A172 (cell line): ENCODE results near the gene NOTCH4. TPM values are rescaled to one million over a fixed set of nuclear protein-coding genes. Genes with fewer than 3 reads are reported as not detected.
A peak's percentile ranks its signal among the peaks of the same experiment; 100 is the strongest.

ENCODE experiments used
- DNase-seq: peaks from one replicate; pipeline ENCODE4 v3.0.0-alpha.2; 2015; ENCODE audit warnings: low spot score
- total RNA-seq: library from RNA; depleted of rRNA; stranded (reverse); fragments of >200 nt; shearing (Covaris generic); gene quantifications from 2 replicates; pipeline ENCODE4 v1.2.3, GENCODE V29; 2014

NOTCH4 gene
- total RNA-seq, 1 experiment from 2014 or later, result 0.81 TPM

GRCh38 chr6:32166411-32167061, 57.3 kb downstream of the NOTCH4 start:
- DNase-seq, result no peak

DNA sequence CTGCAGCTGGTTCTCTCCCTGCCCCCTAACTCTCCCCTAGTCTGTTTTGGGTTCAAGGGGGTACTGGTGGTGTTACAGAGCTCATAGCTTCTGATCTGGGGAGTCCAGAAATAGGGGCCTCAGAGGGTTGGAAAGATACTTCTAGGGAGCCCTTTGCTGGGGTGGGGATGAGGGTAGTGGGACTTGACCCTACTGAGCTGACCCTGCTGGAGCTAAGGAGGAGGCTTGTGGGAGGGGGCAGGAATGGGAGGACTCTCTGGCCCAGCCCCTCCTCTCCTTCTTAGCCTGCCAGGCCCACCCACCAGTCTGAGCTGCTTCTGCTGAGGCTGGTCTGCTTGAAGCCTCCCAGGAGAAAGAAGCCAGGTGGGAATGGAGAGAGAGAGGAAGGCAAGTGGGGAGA, 59.6 kb downstream of the NOTCH4 start, which contains the start of gene EGFL8:
Gene EGFL8, plus strand, starts transcription at position 301 of the 400 bp plus-strand sequence. CDS start 1,571 bp downstream, outside the sequence.
- DNase-seq, result no peak

DNA sequence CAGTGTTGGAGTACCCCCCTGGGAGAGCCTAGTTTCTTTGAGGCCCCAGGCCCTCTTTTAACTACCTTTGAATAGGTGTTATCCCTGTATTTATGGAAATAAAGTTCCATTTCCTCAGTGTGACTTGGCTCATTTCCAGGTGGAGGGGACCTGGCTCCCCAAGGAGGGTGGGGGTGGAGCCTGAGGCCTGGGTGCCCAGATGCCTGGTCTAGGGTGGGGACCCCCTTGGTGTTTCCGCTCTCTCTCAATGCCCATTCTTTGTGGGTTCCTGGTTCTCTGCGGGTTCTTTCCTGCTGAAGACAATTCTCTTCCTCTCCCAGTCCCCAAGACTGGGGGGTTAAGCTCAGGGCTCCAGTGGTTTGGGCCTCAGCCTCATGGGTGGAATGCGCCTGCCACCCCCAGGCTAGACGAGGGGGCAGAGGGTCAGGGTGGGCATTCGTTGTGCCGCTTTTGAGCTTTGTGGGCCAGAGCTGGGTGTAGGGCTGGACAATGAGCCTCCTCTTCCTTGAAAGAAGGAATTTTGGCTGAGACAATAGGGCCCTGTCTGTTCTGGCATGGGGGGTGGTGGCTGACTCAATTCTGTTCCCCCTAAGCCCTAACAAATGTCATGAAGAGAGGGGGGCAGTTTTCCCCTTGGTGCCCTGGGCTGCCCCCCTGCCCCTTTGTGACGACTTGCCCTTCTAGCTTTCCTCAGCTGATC, 60.2 kb downstream of the NOTCH4 start:
- no peak for DNase-seq

- no peak for DNase-seq
These were observed 65.8 kb downstream of the NOTCH4 start for GRCh38 chr6:32158052-32158451.

- DNase-seq, result no peak
These were observed 67.0 kb downstream of the NOTCH4 start for GRCh38 chr6:32156891-32157290.

GRCh38 chr6:32154514-32155161, 69.2 kb downstream of the NOTCH4 start:
- peak; percentile 58 for DNase-seq

DNA sequence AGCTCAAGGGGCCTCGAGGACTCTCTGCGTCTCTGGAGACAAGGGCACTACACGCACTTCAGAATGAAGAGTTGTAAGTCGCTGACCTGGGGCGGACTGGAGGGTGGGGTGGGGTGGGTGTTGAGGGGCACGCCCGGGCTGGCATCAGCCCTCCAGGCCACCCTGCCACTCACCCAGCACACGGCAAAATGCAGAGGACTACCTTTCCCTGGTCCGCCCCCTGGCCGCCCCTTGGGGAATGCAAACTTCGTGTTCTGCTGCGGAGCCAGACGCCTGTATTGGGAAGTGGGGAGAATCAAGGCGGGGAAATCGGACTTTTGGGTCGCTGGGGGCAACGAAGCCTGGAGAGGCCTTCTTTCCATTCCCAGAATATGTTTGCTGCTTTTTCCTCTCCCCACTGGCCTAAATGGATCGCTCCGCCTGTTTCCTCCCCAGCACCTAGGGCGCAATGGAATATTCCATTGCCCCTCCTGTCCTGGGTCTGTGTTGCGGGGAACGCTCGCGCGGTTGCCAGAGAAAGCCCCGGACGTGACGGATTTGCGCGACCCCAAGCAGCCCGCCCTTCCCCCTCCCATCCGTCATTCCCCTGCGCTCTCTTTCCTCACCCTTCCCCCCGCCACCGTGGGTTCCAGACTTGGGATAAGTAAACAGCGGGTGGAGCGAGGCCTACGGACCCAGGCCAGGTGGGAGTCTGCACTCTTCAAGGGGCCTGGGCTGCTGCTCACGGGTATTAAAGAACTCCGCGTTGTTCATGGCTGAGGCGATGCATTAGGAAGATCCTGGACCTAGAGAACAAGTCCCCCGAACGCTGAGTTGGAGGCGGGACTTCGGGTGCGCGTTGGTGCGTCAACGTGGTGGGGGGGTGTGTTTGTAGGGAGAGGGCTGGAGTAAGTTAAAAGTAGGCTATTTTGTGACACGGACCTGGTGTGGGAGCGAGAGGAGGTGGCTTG, 70.0 kb downstream of the NOTCH4 start, which contains the start of gene PPT2:
Gene PPT2, plus strand, starts transcription at position 578 of the 950 bp plus-strand sequence. CDS start 454 bp downstream, outside the sequence.
- peak; percentile 69 for DNase-seq

DNA sequence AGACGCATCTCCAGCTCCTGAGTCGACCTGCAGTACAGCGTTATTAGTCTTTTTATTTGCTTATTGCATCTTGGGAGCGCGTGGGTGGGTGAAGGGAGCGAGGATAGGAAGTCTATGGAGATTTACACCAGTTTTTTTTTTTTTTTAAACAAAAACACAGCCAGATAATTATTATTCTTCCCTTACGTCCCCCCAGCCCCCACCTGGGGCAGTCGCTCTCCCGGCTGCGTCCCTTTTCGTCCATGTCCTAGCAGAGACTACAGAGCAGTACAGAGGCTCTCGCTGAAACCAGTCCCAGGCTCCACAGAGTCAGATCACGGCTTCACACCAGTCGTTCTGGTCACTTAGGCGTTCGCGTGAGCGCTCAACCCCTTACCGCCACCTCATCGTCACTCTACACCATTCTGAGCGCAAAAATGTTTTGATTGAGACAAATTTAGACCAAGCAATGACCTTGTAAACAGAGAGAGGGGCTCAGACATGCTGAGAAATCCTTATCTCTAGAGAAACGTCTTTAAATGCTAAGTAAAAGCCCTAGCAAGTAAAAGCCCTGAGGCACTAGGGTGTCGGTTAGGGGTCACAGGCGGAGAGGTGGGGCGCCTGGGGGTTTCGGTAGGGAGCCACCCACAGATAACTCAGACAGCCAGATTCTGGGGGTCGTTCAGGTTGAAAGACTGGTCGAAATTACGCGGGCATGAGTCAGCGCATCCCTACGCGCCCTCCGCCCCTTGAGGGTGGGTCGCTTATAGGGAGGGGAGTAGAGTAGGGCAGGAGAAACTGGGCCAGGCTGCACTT, 70.9 kb downstream of the NOTCH4 start:
- DNase-seq, result no peak

DNA sequence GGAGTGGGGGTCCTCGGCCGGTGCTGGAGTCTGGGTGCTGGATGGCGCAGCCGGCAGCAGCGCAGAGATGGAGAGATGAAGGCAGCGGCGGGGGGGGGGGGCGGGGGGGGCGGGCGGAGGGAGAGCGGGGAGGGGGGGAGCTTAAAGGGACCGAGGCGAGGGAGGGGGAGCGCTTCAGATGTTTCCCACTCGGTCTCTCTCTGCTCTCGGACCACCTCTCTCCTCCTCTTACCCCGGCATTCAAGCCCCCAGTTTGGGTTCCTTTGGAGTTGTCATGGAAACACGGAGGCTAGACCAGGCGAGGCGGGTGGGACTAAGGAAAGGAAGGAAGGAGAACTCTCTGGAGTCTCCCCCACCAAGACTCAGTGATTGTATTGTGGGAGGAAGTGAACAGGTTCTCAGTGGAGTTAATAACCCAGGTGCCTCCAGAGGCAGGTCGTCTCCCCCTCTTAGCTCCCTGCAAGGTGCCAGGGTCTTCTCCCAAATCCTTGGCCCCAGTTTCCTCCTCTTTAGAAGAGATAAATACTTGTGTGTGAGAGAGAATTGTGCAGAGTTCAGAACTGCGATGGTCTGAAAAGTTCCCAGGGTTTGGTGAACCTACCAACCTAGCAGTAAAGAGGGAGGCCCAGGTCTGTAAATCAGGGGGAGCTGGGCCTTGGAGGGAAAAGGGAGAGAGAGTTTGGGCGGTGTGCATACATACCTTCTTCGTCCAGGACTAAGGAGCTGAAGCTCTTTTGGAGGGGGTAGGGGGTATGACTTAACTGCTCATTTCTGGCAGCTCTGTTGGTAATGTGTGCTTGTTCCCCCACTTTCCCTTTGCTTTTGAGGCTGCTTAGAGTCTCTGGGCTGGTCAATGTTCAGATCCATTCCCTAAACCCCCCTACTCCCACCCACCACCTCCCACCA, 71.8 kb downstream of the NOTCH4 start, which contains the start of gene PRRT1:
Gene PRRT1, minus strand, starts transcription at position 77 of the 906 bp plus-strand sequence. CDS start 112 bp downstream, outside the sequence.
- DNase-seq, result no peak

DNA sequence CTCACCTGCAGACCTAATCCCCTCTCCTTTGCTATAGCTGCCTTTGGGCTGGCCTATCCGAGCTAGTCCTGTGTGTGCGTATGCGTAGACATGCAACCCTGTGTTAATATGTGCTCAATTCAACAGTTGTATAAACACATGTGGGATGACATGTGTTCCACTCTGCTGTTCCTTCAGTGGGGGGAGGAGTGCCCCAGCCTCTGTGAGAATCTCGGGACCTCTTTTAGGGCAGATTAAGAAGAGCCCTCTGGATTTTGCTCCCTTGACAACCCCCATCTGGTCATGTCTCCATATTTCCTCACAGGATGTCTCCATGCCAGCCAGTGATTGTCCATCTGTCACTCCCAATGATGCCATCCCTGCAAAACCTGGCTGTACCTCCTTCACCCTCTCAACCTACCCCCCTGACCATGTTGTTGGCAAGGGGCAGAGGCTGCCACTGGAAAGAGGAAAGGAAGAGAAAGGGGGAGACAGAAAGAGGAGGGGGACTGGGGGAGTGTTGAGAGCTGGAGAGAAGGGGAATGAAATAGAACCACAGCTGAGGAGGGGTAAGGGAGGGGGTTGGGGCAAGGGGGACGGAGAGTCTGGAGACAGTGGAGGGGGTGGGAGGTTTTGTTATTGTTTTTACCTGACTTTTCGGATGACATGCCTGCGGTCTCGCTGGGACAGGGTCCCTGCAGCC, 72.5 kb downstream of the NOTCH4 start:
- no peak for DNase-seq

- DNase-seq, result no peak
These were observed 73.7 kb downstream of the NOTCH4 start for GRCh38 chr6:32149932-32150870.

DNA sequence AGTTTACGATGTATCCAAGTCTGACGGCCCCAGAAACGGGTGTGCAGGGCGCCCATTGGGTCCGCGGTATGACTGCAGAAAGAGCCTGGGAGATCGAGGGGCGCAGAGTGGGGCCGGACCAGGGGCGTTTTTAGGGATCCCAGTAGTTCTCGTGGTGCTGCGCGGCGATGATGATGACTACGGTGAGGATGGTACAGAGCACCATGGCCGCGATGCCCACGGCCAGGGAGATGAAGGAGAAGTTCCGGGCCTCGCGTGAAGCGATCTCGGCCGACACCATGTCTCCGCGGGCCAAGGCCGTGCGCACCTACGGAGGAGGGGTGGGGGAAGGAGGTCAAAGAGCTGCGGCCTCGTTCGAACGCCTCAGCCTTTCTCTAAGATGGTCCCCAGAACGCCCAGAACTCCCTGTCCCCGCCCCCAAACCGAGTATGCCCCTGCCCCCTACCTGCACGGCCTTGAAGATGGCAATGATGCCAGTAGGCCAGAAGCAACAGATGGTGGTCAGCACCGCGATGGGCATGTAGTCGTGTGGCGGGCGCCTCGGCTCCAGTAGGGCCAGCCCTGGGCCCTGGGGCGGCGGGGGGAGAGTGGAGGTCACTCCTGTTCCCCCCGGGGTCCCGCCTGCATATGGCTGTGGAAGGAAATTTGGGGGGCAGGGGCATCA, 74.6 kb downstream of the NOTCH4 start:
- DNase-seq, result no peak

DNA sequence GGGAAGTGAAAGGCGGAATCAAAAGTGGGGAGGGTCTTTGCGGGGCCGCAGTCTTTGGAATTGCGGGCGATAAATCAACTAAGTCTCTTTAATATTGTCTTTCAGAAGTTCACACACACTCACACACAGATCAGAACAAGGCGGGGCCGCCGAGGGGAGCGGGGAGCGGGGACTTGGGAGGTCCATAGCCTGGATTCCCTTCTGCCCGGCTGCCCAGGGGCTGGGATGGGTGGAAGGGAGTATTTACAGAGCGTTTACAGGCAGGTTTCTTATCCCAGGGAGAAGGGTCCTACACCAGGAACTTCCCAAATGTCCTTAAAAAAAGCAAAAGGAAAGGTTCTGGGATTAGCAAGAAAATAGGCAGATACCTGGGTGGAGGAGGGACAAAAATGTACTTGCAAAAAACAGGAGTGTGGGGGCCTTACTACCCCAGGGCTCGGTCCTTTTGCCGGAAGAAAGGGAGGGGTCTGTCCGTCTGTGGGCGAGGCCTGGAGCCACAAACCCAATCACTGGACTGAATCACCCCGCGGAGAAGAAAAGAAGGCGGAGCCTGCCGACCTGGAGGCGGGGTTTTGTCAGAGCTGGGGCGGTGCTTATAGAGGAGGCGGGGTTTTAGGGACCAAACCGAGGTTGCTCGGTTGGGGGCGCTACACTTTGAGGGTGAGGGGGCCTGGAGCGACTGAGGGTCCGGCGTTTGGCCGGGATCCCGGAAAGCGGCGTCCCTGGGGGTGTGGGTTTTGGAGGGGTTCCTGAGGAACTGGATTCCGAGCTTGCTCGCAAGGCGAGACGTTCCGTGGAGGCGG, 75.4 kb downstream of the NOTCH4 start:
- DNase-seq, result no peak

GRCh38 chr6:32147401-32148132, 76.3 kb downstream of the NOTCH4 start:
- no peak for DNase-seq

GRCh38 chr6:32146687-32147086, 77.2 kb downstream of the NOTCH4 start:
- no peak for DNase-seq

DNA sequence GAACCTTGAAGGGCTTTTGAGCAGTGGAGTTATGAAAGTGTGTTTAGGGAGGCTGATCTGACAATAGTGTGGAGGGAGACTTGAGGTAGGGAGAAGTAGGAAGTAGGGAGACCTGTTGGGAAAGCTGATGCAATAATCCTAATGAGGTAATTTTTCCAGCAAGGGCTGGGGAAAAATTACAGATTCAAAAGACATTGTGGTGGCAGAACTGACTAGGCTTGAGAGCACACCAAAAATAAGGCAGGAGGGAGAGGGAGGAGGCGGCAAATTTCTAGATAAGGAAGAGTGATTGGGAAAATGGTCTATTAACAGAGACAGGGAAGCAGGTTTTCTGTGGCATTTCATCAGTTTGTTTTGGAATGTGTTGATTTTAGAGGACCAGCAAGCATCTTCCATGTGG, 77.6 kb downstream of the NOTCH4 start:
- DNase-seq, result no peak
